Osteocyte (in vitro differentiated cells): Measurements from ENCODE around the gene FGGY. TPM values are rescaled to one million over a fixed set of nuclear protein-coding genes. Genes with fewer than 3 reads are reported as not detected.
"Not testable (repeated sequence)": the region's sequence is repeated elsewhere in the genome, so short reads cannot be mapped to it uniquely, and the experiment has no call there.

Experiments
- DNase-seq: peaks from one replicate; pipeline ENCODE4 v3.0.0; 2021; ENCODE audit warnings: mixed read lengths; ENCODE audit not compliant: unreplicated experiment; ENCODE audit errors: extremely low spot score
- H3K27ac Mint-ChIP-seq: one replicate; pipeline ENCODE4 v1.8.0; 2021; ENCODE audit warnings: mild to moderate bottlenecking, mixed read lengths; ENCODE audit not compliant: unreplicated experiment
- H3K27me3 Mint-ChIP-seq: one replicate; pipeline ENCODE4 v1.8.0; 2021; ENCODE audit warnings: mixed read lengths; ENCODE audit not compliant: unreplicated experiment
- H3K36me3 Mint-ChIP-seq: one replicate; pipeline ENCODE4 v1.8.0; 2021; ENCODE audit warnings: mixed read lengths; ENCODE audit not compliant: unreplicated experiment
- H3K4me1 Mint-ChIP-seq: one replicate; pipeline ENCODE4 v1.8.0; 2021; ENCODE audit warnings: mixed read lengths; ENCODE audit not compliant: unreplicated experiment
- H3K4me3 Mint-ChIP-seq: one replicate; pipeline ENCODE4 v1.8.0; 2021; ENCODE audit warnings: mild to moderate bottlenecking, moderate library complexity, mixed read lengths; ENCODE audit not compliant: unreplicated experiment
- H3K9me3 Mint-ChIP-seq: one replicate; pipeline ENCODE4 v1.8.0; 2021; ENCODE audit warnings: mixed read lengths; ENCODE audit not compliant: unreplicated experiment
- CTCF ChIP-seq: fragments of 200-600 bp; sonication (generic); IDR thresholded peaks from 2 replicates; pipeline ENCODE4 v1.5.0; 2021; ENCODE audit warnings: antibody characterized with exemption, mild to moderate bottlenecking, moderate library complexity
- total RNA-seq: library from RNA; stranded (reverse); gene quantifications from 2 replicates; pipeline ENCODE4 v1.2.1, GENCODE V29; 2021

FGGY gene
- total RNA-seq, 1 donor from 2014 or later = 9.1 TPM

DNA sequence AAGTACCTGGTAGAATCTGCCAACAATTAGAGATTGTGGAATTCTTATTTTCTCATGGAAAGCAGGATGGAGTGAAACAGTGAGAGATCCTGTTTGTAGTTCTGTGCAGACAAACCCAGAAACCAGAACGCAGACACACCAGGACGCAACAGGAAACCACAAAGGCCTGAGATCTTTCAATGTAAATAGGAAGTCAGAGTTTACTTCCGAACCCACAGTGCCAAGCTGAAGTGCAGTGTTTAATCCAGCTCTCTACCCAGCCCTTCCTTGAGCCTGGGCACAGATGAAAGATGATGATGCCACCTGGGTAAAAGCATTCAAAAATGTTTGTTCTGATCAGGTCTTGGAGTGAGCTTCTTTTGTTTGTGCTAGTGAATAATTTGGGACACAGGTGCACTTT lies 273.6 kb downstream of the FGGY start:
- Mint-ChIP-seq H3K27ac (no peak overlapping the region), H3K4me3 (no peak overlapping the region), H3K36me3 (peaks cover 4% of the 10 kb centered on the region), H3K4me1 (peaks cover 7% of the 10 kb centered on the region), H3K9me3 (peaks cover 7% of the 10 kb centered on the region), H3K27me3 (peaks cover 4% of the 10 kb centered on the region)
- no peak for TF ChIP-seq CTCF
- no peak for DNase-seq

DNA sequence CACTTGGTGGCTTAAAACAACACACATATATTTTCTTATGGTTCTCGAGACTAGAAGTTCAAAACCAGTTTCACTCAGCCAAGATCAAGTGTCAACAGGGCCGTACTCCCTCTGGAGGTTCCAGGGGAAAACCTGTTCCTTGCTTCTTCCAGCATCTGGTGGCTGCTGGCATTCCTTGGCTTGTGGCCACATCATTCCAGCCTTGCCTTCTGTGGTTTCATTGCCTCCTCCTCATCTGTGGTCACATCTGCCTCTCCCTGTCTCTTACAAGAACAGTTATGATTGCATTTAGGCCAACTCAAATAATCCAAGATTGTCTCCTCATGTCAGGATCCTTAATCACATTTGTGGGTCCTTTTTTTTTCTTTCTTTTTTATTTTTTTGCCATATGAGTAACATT lies 277.2 kb downstream of the FGGY start:
- Mint-ChIP-seq H3K9me3 (peaks cover 11% of the 10 kb centered on the region), H3K27ac (no peak overlapping the region), H3K4me3 (no peak overlapping the region), H3K4me1 (peaks cover 7% of the 10 kb centered on the region), H3K27me3 (peaks cover 4% of the 10 kb centered on the region), H3K36me3 (peaks cover 4% of the 10 kb centered on the region)
- TF ChIP-seq CTCF = no peak
- DNase-seq = no peak

DNA sequence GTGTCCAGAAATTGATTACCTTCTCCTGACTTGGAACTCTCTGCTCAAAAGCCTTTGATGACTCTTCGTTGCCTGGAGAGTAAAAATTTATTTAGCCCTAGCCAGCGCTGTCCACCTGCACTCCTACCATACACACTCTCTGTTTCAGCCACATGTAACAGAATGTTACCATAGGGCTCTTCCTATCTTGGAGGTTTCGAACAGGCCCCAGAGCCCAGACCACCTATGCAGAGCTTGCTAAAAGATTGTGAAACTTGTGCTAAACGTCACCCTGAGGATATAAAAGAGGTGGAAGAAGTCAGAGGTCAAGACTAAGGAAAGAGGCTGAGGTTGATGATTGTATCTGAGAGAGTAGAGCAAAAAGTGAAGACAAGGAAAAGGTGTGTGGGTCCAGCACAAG lies 280.9 kb downstream of the FGGY start:
- H3K27ac Mint-ChIP-seq = no peak overlapping the region

GRCh38 chr1:59579222-59579621 lies 282.3 kb downstream of the FGGY start:
- no peak for TF ChIP-seq CTCF
- Mint-ChIP-seq H3K4me1 (no peaks in the 10 kb centered on the region), H3K27me3 (no peaks in the 10 kb centered on the region), H3K36me3 (peaks cover 1% of the 10 kb centered on the region), H3K27ac (no peak overlapping the region), H3K9me3 (peaks cover 5% of the 10 kb centered on the region), H3K4me3 (no peak overlapping the region)
- DNase-seq = no peak

More for the DNA sequence above, 280.9 kb downstream of the FGGY start:
- H3K4me3 Mint-ChIP-seq = no peak overlapping the region
- TF ChIP-seq CTCF = no peak
- peaks cover 11% of the 10 kb centered on the region for H3K9me3 Mint-ChIP-seq
- H3K4me1 Mint-ChIP-seq = no peaks in the 10 kb centered on the region
- no peak for DNase-seq
- H3K36me3 Mint-ChIP-seq = peaks cover 4% of the 10 kb centered on the region
- no peaks in the 10 kb centered on the region for H3K27me3 Mint-ChIP-seq

DNA sequence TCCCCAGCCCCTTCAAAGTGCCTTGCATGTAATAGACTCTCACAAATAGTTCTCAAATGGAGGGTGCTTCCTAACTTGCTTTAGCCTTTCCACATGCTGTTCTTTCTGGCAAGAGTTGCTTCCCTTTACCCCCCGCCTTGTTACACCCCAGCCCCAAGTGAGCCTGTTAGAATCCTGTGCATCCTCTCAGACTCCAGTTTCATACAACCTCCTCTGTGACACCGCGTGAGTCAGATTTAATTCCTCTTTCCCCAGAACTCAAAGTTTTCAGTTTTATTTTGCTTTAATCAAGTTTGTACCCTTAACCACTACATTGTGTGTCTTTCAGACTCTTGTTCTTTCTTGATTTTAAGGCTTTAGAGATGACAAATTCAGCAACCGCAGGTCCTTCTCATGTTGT lies 283.4 kb downstream of the FGGY start:
- Mint-ChIP-seq H3K9me3 (peaks cover 4% of the 10 kb centered on the region), H3K27me3 (no peaks in the 10 kb centered on the region), H3K27ac (no peak overlapping the region), H3K4me1 (no peaks in the 10 kb centered on the region), H3K4me3 (no peak overlapping the region), H3K36me3 (no peaks in the 10 kb centered on the region)
- no peak for TF ChIP-seq CTCF
- DNase-seq = no peak

- H3K4me1 Mint-ChIP-seq, DNase-seq, H3K4me3 Mint-ChIP-seq, H3K27me3 Mint-ChIP-seq, H3K27ac Mint-ChIP-seq, H3K36me3 Mint-ChIP-seq: not testable (repeated sequence)
- peaks cover 11% of the 10 kb centered on the region for H3K9me3 Mint-ChIP-seq
Measured at GRCh38 chr1:59592410-59592809, 295.5 kb downstream of the FGGY start.
